ENCODE results near the gene HHAT. TPM values are rescaled to one million over a fixed set of nuclear protein-coding genes. Genes with fewer than 3 reads are reported as not detected.

HHAT gene
- total RNA-seq, 2 donors from 2014 or later: 16.3 to 19.0 TPM

DNA sequence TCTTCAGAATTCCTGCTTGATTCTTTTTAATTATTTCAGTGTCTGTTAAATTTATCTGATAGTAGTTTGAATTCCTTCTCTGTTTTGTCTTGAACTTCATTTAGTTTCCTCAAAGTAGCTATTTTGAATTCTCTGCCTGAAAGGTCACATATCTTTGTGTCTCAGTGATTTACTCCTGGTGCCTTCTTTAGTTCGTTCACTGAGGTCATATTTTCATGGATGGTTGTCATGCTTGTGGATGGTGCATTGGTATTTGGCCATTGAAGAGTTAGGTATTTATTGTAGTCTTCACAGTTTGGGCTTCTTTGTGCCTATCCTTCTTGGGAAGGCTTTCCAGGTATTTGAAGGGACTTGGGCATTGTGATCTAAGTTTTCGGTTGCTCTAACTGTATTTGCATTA lies 267.9 kb downstream of the HHAT start:
- H3K36me3 ChIP-seq: no peaks in the 10 kb centered on the region
- H3K27me3 ChIP-seq (replicated peaks; ENCODE audit: insufficient read depth): no peaks in the 10 kb centered on the region
- no peak overlapping the region for H3K4me3 ChIP-seq
- H3K27ac ChIP-seq: no peak overlapping the region
- no peaks in the 10 kb centered on the region for H3K9me3 ChIP-seq
- no peak for DNase-seq (ENCODE audit: low spot score)
- intact Hi-C loops (cut with DNase I): no loop called here
- no peak for TF ChIP-seq POLR2AphosphoS5 (IDR thresholded peaks at IDR 0.05)
- no peak for TF ChIP-seq POLR2A (IDR thresholded peaks at IDR 0.05)
- TF ChIP-seq, protein P1, sequence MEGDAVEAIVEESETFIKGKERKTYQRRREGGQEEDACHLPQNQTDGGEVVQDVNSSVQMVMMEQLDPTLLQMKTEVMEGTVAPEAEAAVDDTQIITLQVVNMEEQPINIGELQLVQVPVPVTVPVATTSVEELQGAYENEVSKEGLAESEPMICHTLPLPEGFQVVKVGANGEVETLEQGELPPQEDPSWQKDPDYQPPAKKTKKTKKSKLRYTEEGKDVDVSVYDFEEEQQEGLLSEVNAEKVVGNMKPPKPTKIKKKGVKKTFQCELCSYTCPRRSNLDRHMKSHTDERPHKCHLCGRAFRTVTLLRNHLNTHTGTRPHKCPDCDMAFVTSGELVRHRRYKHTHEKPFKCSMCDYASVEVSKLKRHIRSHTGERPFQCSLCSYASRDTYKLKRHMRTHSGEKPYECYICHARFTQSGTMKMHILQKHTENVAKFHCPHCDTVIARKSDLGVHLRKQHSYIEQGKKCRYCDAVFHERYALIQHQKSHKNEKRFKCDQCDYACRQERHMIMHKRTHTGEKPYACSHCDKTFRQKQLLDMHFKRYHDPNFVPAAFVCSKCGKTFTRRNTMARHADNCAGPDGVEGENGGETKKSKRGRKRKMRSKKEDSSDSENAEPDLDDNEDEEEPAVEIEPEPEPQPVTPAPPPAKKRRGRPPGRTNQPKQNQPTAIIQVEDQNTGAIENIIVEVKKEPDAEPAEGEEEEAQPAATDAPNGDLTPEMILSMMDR (IDR thresholded peaks at IDR 0.05): no peak
- no peaks in the 10 kb centered on the region for H3K4me1 ChIP-seq (replicated peaks)
- WGBS: 90% methylated on average over 2 of the region's 2 CpGs

DNA sequence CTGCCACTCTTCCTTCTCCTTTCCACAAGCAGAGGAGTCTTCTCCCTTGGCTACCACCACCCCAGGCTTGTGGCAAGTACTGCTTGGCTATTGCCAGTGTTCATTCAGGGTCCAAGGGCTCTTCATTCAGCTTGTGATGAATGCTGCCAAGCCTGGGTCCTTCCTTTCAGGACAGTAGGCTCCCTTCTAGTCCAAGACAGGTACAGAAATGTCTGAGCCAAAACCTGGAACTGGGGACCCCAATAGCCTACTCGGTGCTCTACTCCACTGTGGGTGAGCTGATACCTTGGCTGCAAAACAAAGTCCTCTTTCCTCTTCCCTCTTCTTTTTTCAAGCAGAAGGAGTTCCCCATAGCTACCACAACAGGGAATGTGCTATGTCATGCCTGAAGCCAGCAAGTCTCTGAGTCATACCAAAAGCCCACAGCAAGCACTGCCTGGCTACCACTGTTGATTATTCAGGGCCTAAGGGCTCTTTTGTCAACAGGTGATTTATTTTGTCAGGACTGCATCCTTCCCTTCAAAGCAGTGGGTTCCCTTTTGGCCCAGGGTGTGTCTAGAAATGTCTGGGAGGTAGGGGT lies 268.9 kb downstream of the HHAT start:
- Histone ChIP-seq H3K4me3 (no peak overlapping the region), H3K9me3 (no peaks in the 10 kb centered on the region), H3K27me3 (replicated peaks; ENCODE audit: insufficient read depth) (no peaks in the 10 kb centered on the region), H3K27ac (no peak overlapping the region), H3K4me1 (replicated peaks) (no peaks in the 10 kb centered on the region), H3K36me3 (no peaks in the 10 kb centered on the region)
- 63% methylated on average over 1 of the region's 1 CpG for WGBS
- intact Hi-C loops (cut with DNase I): no loop called here
- TF ChIP-seq, protein P1 (IDR thresholded peaks at IDR 0.05): no peak
- TF ChIP-seq POLR2AphosphoS5 (IDR thresholded peaks at IDR 0.05): no peak
- TF ChIP-seq POLR2A (IDR thresholded peaks at IDR 0.05): no peak
- DNase-seq (ENCODE audit: low spot score): no peak

DNA sequence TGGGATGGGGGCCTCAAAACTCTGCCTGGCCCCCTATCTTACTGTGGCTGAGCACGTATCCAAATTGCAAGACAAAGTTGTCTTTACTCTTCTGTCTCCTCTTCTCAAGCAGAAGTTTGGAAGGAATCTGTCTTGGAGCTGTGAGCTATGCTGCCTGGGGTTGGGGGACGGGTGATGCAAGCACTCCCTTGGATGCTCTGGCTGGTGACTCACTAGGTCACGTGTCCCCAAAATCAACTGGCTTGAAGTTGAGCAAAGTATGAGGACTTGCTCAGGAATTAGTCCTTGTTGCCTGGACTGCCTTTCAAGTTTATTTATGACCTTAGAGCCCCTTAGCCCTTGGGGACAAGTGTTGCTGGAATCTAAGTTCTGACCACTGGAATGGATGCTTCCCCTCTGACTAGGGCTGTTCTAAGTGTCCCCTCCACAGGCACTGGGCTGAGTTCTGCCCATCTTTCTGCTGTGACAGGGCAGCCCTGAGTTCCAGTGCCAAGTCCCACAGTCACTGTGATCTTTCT lies 269.5 kb downstream of the HHAT start:
- WGBS: 81% methylated on average over 3 of the region's 3 CpGs
- intact Hi-C loops (cut with DNase I): no loop called here
- Histone ChIP-seq H3K27ac (no peak overlapping the region), H3K4me1 (replicated peaks) (no peaks in the 10 kb centered on the region), H3K36me3 (no peaks in the 10 kb centered on the region), H3K9me3 (no peaks in the 10 kb centered on the region), H3K4me3 (no peak overlapping the region), H3K27me3 (replicated peaks; ENCODE audit: insufficient read depth) (no peaks in the 10 kb centered on the region)
- DNase-seq (ENCODE audit: low spot score): no peak
- TF ChIP-seq POLR2AphosphoS5 (IDR thresholded peaks at IDR 0.05): no peak
- TF ChIP-seq POLR2A (IDR thresholded peaks at IDR 0.05): no peak
- TF ChIP-seq, protein P1 (IDR thresholded peaks at IDR 0.05): no peak

DNA sequence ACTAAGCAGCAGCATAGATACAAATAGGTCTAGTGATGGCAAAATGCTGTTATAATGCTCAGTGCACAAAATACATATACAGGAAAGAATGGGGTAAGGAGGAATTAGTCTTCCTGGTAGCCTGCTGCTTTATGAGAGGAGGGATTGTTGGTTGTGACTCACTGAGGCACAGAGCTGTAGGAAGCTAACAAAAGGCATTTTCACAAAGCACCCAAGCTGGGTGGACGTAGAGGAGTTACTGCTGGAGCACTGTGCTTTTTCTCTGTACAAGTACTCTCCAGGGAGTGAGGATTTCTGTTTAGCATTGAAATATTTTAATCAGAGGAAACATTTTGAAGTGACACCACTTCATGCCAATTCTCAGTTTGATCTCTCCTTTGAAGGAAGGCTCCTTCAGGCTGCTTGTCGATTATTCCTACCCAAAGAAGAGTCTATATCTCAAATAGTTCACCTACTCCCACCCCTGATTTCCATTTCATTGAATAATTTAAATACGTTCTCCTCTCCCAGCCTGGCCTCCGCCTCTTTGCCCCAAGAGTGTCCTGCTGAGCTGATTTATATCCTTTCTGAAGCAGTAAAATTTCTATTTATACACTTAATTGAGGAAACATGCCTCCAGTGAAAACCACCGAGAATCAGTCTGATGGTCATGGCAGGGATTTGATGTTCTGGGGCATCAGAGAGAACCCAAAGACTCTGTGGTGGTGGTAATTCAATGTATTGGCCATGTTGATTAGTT lies 271.9 kb downstream of the HHAT start:
- H3K4me3 ChIP-seq: no peak overlapping the region
- no peaks in the 10 kb centered on the region for H3K36me3 ChIP-seq
- no peaks in the 10 kb centered on the region for H3K4me1 ChIP-seq (replicated peaks)
- TF ChIP-seq, protein P1 (IDR thresholded peaks at IDR 0.05): no peak
- no peak for TF ChIP-seq POLR2AphosphoS5 (IDR thresholded peaks at IDR 0.05)
- no peak for TF ChIP-seq POLR2A (IDR thresholded peaks at IDR 0.05)
- no peaks in the 10 kb centered on the region for H3K9me3 ChIP-seq
- WGBS: 81% methylated on average over 5 of the region's 5 CpGs
- DNase-seq (ENCODE audit: low spot score): no peak
- H3K27ac ChIP-seq: no peak overlapping the region
- intact Hi-C loops (cut with DNase I): no loop called here
- no peaks in the 10 kb centered on the region for H3K27me3 ChIP-seq (replicated peaks; ENCODE audit: insufficient read depth)

DNA sequence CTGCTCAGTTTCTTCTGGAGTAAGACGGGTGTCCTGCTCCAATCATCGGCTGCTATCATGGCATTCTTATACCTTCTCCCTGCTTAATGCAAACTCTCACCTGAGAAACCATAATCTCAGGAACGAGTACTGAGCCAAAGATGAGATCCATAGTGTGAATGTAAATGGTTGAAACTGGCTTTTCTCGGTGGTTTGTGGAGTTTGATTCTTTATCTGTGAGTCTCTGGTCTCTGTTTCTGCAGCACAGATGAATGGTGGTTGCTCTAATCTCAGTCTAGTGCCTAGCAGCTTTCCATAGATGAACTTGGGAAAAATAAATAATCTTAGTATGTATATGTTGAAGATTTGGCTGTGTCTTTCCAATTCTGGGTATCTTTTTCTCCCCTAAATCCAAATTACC lies 274.4 kb downstream of the HHAT start:
- DNase-seq (ENCODE audit: low spot score): no peak
- no peaks in the 10 kb centered on the region for H3K27me3 ChIP-seq (replicated peaks; ENCODE audit: insufficient read depth)
- H3K4me1 ChIP-seq (replicated peaks): no peaks in the 10 kb centered on the region
- no peaks in the 10 kb centered on the region for H3K36me3 ChIP-seq
- intact Hi-C loops (cut with DNase I): no loop called here
- no peak overlapping the region for H3K27ac ChIP-seq
- no peaks in the 10 kb centered on the region for H3K9me3 ChIP-seq
- H3K4me3 ChIP-seq: no peak overlapping the region
- 92% methylated on average over 4 of the region's 4 CpGs for whole genome bisulfite sequencing
- TF ChIP-seq, protein P1 (IDR thresholded peaks at IDR 0.05): no peak
- TF ChIP-seq POLR2AphosphoS5 (IDR thresholded peaks at IDR 0.05) (no peak), POLR2A (IDR thresholded peaks at IDR 0.05) (no peak)
